HG03139 (cell line): Measurements from ENCODE around the gene OR51B4.
"Not testable (repeated sequence)": the region's sequence is repeated elsewhere in the genome, so short reads cannot be mapped to it uniquely, and the experiment has no call there.

ENCODE experiments used
- ATAC-seq: cut with Tn5 transposase; IDR thresholded peaks from one replicate; pipeline ENCODE4 v1.9.1; 2021; ENCODE audit not compliant: unreplicated experiment

OR51B4 gene

GRCh38 chr11:5275369-5276110 lies 26.2 kb downstream of the OR51B4 start:
- no peak for ATAC-seq

DNA sequence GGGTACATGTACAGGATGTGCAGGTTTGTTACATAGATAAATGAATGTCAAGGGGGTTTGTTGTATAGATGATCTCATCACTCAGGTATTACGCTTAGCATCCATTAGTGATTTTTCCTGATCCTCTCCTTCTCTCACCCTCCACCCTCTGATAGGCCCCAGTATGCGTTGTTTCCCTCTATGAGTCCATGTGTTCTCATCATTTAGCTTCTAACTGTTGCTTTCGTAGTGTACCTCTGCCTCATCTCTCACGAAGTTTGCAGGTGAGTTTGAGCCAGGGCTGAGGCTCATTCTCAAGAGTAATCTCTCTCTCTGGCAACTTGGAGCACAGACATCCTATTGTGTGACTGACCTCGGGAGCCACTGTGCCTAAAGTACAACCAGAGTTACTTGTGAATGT lies 27.4 kb downstream of the OR51B4 start:
- no peak for ATAC-seq

- ATAC-seq: no peak
Measured at GRCh38 chr11:5272395-5273017, 29.2 kb downstream of the OR51B4 start.

GRCh38 chr11:5269715-5270147 lies 32.0 kb downstream of the OR51B4 start, which contains the start of gene HBE1:
Gene HBE1, minus strand, starts transcription at chr11:5269945. Its CDS starts 55 bp downstream, at chr11:5269890.
- ATAC-seq: no peak

DNA sequence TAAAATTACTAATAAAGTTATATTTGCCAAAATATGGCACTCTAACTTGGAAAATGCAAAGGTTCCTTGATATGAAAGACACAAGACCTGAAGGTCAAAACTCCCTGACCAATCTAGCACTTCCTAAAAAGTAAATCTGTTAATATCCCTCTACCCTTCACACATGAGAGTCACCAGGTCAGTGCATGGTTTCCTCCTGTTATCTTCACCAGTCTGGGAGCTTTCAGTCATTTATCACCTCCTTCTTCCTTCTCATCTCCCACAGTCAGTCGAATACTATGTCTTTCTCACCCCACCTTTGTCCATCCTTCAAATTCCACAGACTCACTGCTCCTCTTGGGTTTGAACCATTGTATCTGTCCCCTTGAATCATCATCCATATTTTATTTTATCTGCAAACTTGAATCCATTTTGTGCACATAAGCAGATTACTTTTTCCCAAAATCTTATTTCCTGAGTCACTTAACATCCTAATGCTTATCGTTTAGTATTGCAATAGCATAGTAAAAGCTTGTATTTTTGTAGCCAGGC lies 34.6 kb downstream of the OR51B4 start:
- ATAC-seq: no peak

DNA sequence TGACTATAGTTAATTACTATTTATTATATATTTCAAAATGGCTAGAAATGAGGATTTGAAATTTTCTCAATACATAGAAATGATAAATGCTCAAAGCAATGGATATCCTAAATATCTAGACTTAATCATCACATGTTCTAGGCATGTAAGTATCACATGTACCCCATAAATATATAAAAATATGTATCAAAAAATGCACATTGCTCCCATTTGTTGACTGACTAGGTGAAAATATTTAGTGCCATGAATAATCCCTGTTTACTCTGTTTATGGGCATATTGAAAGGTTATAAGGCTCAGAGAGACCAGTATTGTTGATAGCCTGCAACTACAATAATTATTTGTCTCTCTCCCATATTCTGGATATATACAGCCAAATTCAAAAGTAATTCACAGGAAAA lies 35.1 kb downstream of the OR51B4 start:
- no peak for ATAC-seq

GRCh38 chr11:5265832-5266231 lies 35.9 kb downstream of the OR51B4 start:
- no peak for ATAC-seq

DNA sequence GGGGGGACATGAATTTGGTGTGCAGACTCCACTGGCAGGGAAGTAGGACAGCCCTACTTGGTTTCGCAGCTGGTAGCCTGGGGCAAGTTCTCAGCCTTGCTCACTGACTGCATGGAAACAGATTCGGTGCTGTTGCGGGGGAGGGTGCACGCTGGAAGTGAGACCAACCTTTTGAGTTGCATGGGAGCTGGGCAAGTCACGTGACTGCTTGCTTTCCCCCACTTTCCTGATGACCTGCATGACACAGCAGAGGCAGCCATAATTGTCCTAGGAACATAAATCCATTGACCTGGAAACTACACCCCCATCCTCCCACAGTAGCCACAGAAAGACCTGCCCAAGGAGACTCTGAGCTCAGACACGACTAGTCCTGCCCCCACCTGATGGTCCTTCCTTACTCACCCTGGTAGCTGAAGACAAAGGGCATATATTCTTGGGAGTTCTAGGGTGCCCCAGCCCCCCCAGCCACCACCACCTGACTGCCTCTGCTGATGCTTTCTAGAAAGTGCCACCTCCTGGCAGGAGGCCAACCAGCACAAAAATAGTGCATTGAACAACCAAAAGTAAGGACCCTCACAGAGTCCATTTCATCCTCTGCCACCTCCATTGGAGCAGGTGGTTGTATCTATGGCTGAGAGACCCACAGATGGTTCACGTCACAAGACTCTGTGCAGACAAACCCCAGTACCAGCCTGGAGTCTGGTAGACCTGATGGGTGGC lies 43.0 kb downstream of the OR51B4 start:
- ATAC-seq: no peak

- ATAC-seq: no peak
Measured at GRCh38 chr11:5257296-5257695, 44.5 kb downstream of the OR51B4 start.

DNA sequence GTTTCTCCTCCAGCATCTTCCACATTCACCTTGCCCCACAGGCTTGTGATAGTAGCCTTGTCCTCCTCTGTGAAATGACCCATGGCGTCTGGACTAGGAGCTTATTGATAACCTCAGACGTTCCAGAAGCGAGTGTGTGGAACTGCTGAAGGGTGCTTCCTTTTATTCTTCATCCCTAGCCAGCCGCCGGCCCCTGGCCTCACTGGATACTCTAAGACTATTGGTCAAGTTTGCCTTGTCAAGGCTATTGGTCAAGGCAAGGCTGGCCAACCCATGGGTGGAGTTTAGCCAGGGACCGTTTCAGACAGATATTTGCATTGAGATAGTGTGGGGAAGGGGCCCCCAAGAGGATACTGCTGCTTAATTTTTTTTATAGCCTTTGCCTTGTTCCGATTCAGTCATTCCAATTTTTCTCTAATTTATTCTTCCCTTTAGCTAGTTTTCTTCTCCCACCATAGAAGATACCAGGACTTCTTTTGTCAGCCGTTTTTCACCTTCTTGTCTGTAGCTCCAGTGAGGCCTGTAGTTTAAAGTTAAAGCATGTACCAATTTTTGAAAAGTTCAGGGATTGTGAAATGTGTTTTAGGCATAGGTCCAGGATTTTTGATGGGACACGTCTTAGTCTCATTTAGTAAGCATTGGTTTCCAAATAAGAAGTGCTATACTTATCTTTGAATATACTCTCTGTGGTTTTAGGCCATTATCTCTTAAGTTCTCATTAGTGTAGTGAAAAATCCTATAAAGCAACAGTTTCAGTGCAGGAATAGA lies 46.9 kb downstream of the OR51B4 start, which contains the start of gene HBG2:
HBG2 (minus strand) TSS at position 136 of the 768 bp plus-strand sequence; CDS start at position 83, 53 bp downstream.
- not testable (repeated sequence) for ATAC-seq

GRCh38 chr11:5254023-5254422 lies 47.7 kb downstream of the OR51B4 start:
- ATAC-seq: not testable (repeated sequence)

GRCh38 chr11:5253440-5253839 lies 48.3 kb downstream of the OR51B4 start:
- ATAC-seq: not testable (repeated sequence)

DNA sequence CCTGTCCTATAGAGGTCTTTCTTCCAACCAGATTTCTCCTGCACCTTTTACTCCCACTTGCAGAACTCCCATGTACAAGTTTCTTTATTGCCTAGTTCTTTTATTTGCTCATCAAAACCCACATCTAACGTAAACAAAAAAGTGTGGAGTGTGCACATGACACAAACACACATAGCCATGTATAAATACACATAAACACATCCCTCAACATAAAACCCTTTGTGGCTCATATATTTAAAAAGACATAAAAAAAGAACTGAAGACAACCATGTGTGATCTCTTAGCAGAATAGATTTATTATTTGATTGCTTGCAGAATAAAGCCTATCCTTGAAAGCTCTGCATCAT lies 48.9 kb downstream of the OR51B4 start:
- ATAC-seq: no peak

DNA sequence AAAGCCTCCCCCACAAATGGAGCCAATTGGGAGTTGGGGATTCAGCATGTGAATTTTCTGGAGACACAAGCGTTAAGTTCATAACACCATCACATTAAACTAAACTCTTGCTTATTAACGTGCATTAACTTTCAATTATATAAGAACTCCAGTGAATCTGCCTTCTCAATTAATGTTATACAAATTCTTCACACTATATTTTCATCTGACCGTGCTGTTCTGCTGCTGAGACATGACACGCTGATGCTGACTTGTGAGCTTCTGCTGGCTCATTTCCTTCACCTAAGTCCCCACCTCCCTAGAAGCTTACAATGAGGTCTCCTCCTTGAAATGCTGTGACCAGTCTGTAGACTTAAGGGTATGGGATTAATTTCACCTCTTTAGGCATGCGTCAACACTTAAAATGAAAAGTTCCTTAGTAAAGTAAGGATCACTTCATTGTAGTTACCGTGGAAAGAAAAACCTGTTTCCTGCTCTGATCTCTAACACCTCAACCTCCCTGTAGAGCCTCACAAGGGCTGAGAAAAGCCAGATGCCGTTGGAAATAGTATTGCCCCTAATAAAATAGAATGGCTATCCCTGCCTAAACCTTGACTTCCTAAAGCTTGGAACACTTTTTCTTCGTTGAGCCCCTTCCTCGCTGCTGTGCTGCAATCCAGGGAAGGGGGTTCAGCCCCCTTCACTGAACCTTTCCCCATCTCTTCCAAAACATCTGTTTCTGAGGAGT lies 49.4 kb downstream of the OR51B4 start:
- no peak for ATAC-seq

- ATAC-seq: no peak
Measured at GRCh38 chr11:5251746-5252145, 50.0 kb downstream of the OR51B4 start.
